ENCODE measurements around the gene ABTB1.
"Not testable (repeated sequence)": the region's sequence is repeated elsewhere in the genome, so short reads cannot be mapped to it uniquely, and the experiment has no call there.

ABTB1 gene

DNA sequence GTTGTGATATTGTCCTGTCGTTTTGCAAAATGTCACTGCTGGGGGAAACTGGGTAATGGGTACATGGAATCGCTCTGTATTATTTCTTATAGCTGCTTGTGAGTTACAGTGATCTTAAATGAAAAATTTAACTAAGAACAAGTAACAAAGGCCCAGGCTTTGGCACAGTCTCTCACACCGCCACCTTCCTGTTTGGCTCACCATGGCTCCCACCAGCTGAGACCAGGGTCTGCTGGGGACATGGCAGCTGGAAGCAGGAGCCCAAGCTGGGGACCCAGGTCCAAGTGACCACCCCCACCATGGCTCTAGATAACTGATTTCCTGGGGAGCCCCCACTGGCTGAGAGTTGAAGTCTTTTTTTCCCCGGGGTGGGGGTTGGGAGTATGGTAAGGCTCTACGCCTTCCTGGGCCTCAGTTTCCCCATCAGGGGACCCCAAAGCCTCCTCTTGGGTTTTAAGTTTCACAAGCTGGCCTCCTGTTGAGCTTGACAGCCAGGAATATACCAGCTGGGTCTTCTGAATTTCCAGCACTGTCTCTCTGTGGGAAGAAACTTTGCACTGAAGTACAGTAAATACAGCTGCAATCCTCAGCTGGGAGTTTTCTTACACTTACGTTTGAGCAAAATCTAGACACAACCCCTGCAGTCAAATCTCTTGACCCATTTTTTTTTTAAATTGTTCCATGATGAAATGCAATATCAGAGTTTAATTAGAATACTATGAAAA is 26.1 kb downstream of the ABTB1 start:
- no peak for TF ChIP-seq CTCF (conservative IDR thresholded peaks at IDR 0.05)
- peak overlapping the region; percentile 98 for H3K27ac ChIP-seq

DNA sequence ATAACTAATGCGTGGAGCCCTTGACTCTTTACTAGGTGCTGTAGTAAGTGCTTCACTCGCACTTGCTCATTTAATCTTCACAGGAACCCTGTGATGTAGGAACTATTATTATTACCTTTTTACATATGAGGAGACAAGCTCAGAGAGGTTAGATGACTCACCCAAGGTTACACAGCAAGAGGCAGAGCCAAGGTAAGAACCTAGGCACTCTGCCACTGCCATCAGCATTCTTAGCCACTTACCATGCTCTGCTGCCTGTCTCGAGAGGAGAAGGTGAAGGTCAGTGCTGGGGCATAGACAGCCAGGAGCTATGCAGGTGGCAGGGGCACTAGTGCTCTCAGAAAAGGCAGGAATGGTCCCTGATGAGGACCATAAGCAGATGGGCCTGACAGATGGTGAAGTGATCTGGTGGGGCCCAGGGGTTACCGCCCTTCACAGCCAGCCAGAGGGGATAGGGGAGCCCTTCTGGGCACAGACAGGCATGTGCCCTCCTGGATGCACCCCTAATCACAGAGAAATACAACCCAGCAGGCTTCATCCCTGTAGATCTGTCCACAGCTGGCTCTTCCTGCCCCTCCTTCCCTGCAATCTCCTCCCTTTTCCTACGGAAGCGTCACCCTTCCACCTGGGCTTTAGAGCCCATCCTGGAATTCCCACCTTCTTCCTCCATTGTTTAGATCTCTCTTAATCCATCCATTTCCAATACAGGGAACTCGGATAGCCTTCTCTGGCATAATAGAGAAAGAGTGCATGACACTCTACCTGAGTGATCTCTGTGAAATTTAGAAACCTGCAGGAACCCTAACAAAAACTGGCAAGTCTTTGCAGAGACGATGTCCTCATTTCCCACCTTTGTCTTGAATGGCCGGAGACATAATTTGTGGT is 26.9 kb downstream of the ABTB1 start:
- peak overlapping the region; percentile 98 for H3K27ac ChIP-seq
- TF ChIP-seq CTCF (conservative IDR thresholded peaks at IDR 0.05): no peak

DNA sequence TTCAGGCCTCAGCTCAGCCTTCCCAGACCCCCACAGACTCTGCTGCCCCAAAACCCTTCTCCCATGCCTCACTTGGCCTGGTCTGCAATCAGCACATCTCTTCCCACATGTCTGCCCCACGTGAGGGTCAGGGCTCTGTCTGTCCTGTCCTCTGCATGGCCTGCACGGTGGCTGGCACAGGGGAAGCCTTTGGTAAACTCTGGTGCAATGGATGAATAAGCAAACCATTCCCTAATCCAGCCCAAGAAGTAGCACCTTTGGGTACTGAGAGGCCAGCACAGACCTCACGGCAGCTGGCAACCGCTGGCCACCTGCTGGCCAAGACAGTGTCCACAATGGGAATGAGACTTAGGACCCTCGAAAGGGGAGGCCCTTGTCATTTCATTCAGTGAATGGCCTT is 27.7 kb downstream of the ABTB1 start:
- TF ChIP-seq CTCF (conservative IDR thresholded peaks at IDR 0.05): no peak
- H3K27ac ChIP-seq: peak overlapping the region; percentile 98; the same call in 1 of the 2 replicates

GRCh38 chr3:127701280-127701911 is 28.6 kb downstream of the ABTB1 start:
- TF ChIP-seq CTCF (conservative IDR thresholded peaks at IDR 0.05): no peak
- H3K27ac ChIP-seq: peak overlapping the region; percentile 98; the same call in 1 of the 2 replicates

- H3K27ac ChIP-seq: peak overlapping the region; percentile 98; the same call in 1 of the 2 replicates
These were observed 29.4 kb downstream of the ABTB1 start for GRCh38 chr3:127702151-127702578.

DNA sequence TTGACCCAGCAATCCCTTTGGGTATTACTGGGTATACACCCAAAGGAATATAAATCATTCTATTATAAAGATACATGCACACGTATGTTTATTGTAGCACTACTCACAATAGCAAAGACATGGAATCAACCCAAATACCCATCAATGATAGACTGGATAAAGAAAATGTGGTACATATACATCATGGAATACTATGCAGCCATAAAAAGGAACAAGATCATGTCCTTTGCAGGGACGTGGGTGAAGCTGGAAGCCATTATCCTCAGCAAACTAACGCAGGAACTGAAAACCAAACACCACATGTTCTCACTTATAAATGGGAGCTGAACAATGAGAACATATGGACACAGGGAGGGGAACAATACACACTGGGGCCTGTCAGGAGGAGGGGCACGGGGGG is 32.1 kb downstream of the ABTB1 start:
- H3K27ac ChIP-seq: not testable (repeated sequence)

More at GRCh38 chr3:127702151-127702578, 29.4 kb downstream of the ABTB1 start:
- no peak for TF ChIP-seq CTCF (conservative IDR thresholded peaks at IDR 0.05)

- no peak for TF ChIP-seq CTCF (conservative IDR thresholded peaks at IDR 0.05)
- H3K27ac ChIP-seq: no peak overlapping the region
These were observed 33.6 kb downstream of the ABTB1 start for GRCh38 chr3:127706312-127706711.
